Measurements from ENCODE around the gene FLNB.

Gene FLNB

GRCh38 chr3:58153371-58153770 is 145.1 kb downstream of the FLNB start:
- ChIA-PET CTCF (interaction anchor here (1.6 to 2.1 kb wide), 2 partner anchors 20 to 21 kb away, joined by 4 to 6 read pairs; no protein-coding TSS in a partner anchor), POLR2A (no interaction called here)
- no peak for TF ChIP-seq CTCF (IDR thresholded peaks at IDR 0.05; ENCODE audit: control extremely low read depth, extremely low read depth, low read depth, missing control alignments)
- DNase-seq (ENCODE audit: extremely low spot score), result no peak

- no peak for TF ChIP-seq CTCF (IDR thresholded peaks at IDR 0.05; ENCODE audit: control extremely low read depth, extremely low read depth, low read depth, missing control alignments)
These were observed 146.6 kb downstream of the FLNB start for GRCh38 chr3:58154626-58155449.

GRCh38 chr3:58155838-58156237 is 147.6 kb downstream of the FLNB start:
- TF ChIP-seq CTCF (IDR thresholded peaks at IDR 0.05; ENCODE audit: control extremely low read depth, extremely low read depth, low read depth, missing control alignments), result no peak
- ChIA-PET CTCF (interaction anchor here (0.8 to 1.7 kb wide), 2 partner anchors 9 to 21 kb away, joined by 3 to 5 read pairs; no protein-coding TSS in a partner anchor), POLR2A (no interaction called here)
- no peak for DNase-seq (ENCODE audit: extremely low spot score)

More at GRCh38 chr3:58154626-58155449, 146.6 kb downstream of the FLNB start:
- ChIA-PET CTCF (interaction anchor here (1.6 to 2.1 kb wide), 3 partner anchors 12 to 22 kb away, joined by 4 to 9 read pairs (median 6); no protein-coding TSS in a partner anchor), POLR2A (no interaction called here)
- no peak for DNase-seq (ENCODE audit: extremely low spot score)

- ChIA-PET POLR2A (no interaction called here), CTCF (interaction anchor here (0.6 to 3.6 kb wide), 4 partner anchors 10 to 150 kb away, joined by 3 to 24 read pairs (median 7); partner anchors contain the start of gene FLNB)
- no peak for TF ChIP-seq CTCF (IDR thresholded peaks at IDR 0.05; ENCODE audit: control extremely low read depth, extremely low read depth, low read depth, missing control alignments)
- no peak for DNase-seq (ENCODE audit: extremely low spot score)
These were observed 149.5 kb downstream of the FLNB start for GRCh38 chr3:58157700-58158099.

- no peak for TF ChIP-seq CTCF (IDR thresholded peaks at IDR 0.05; ENCODE audit: control extremely low read depth, extremely low read depth, low read depth, missing control alignments)
- CTCF ChIA-PET, result interaction anchor here (0.9 to 3.6 kb wide), 5 partner anchors 9 to 151 kb away, joined by 3 to 24 read pairs (median 5); partner anchors contain the start of gene FLNB
- no peak for DNase-seq (ENCODE audit: extremely low spot score)
- POLR2A ChIA-PET, result no interaction called here
These were observed 150.4 kb downstream of the FLNB start for GRCh38 chr3:58158442-58159153.

- POLR2A ChIA-PET, result no interaction called here
- no peak for DNase-seq (ENCODE audit: extremely low spot score)
- CTCF ChIA-PET, result interaction anchor here (1.4 kb wide), 1 partner anchor 17 kb away, joined by 9 read pairs; no protein-coding TSS in a partner anchor
- TF ChIP-seq CTCF (IDR thresholded peaks at IDR 0.05; ENCODE audit: control extremely low read depth, extremely low read depth, low read depth, missing control alignments), result no peak
These were observed 152.2 kb downstream of the FLNB start for GRCh38 chr3:58160399-58160798.
